Endothelial cell of umbilical vein (primary cell): ENCODE results near the gene VTA1. TPM values are rescaled to one million over a fixed set of nuclear protein-coding genes. Genes with fewer than 3 reads are reported as not detected.

Source experiments
- BruUV-seq: library from RNA; stranded (reverse); fragments of 400-500 nt; replicated peaks from 2 replicates; lab custom pipeline; 2021; lab: Mats Ljungman, UMichigan
- CTCF ChIA-PET: fragments of 300-600, 350-600 bp; sonication (Branson Sonifier 250); formaldehyde crosslinking; loops from one replicate; lab custom pipeline; 2021; ENCODE audit warnings: antibody characterized with exemption, inconsistent platforms; lab: Charles Lee
- POLR2A ChIA-PET: fragments of 300-600, 350-600 bp; sonication (Branson Sonifier 250); formaldehyde crosslinking; loops from one replicate; lab custom pipeline; 2021; ENCODE audit warnings: antibody characterized with exemption, inconsistent platforms; lab: Charles Lee
- DNase-seq: peaks from one replicate; pipeline ENCODE4 v3.0.0-alpha.2; 2011; ENCODE audit warnings: low read depth, low spot score
- FAIRE-seq: peaks from 2 replicates; lab custom pipeline; 2011; peaks lifted over from hg19 to GRCh38; lab: Jason Lieb, UNC
- H2AFZ ChIP-seq: 2 replicates; pipeline ENCODE4 v1.6.0; 2012; ENCODE audit warnings: low read depth, low read length, control low read depth, inconsistent platforms
- H3K27ac ChIP-seq: 2 replicates; pipeline ENCODE4 v1.5.1; 2011; ENCODE audit warnings: low read depth, mild to moderate bottlenecking, control low read depth, low read length, moderate library complexity; ENCODE audit not compliant: insufficient read depth
- H3K27me3 ChIP-seq, 2 experiments: 2 replicates each; pipeline versions ENCODE4 v1.6.0 to v1.6.1; 2011; ENCODE audit warnings: low read length in 2 of 2, mixed read lengths in 1 of 2; ENCODE audit not compliant: control insufficient read depth in 2 of 2, insufficient read depth in 2 of 2
- H3K36me3 ChIP-seq, 2 experiments: 2 replicates in 1 of 2; 3 replicates in 1 of 2; pipeline ENCODE4 v1.5.1; 2011; ENCODE audit warnings: low read length in 2 of 2, mild to moderate bottlenecking in 1 of 2, moderate library complexity in 1 of 2; ENCODE audit not compliant: control insufficient read depth in 2 of 2, insufficient read depth in 2 of 2; ENCODE audit errors: extremely low read depth in 1 of 2
- H3K4me1 ChIP-seq: 3 replicates; pipeline ENCODE4 v1.5.1; 2011; ENCODE audit warnings: mild to moderate bottlenecking, low read length; ENCODE audit not compliant: control insufficient read depth, insufficient read depth; ENCODE audit errors: extremely low read depth
- H3K4me2 ChIP-seq: 2 replicates; pipeline ENCODE4 v1.6.1; 2011; ENCODE audit warnings: low read length, control low read depth, mixed read lengths; ENCODE audit not compliant: insufficient read depth
- H3K4me3 ChIP-seq, 3 experiments: fragments of 200-600 bp in 1 of 3; sonication (generic), shearing (Covaris generic) in 1 of 3; replicated peaks in 1 of 3; 2 replicates each; pipeline ENCODE4 v1.5.1; 2011 to 2016; ENCODE audit warnings: control low read depth in 3 of 3, low read length in 3 of 3, mild to moderate bottlenecking in 2 of 3, inconsistent platforms in 1 of 3, low read depth in 1 of 3, moderate library complexity in 1 of 3; ENCODE audit not compliant: insufficient read depth in 1 of 3
- H3K79me2 ChIP-seq: 2 replicates; pipeline ENCODE4 v1.6.0; 2012; ENCODE audit warnings: low read length, inconsistent platforms; ENCODE audit not compliant: control insufficient read depth, insufficient read depth
- H3K9ac ChIP-seq: replicated peaks from 2 replicates; pipeline ENCODE3; 2011; ENCODE audit warnings: low read length, control low read depth; ENCODE audit not compliant: insufficient read depth; ENCODE audit errors: extremely low read depth
- H3K9me1 ChIP-seq: replicated peaks from 3 replicates; pipeline ENCODE4 v1.6.0; 2011; ENCODE audit warnings: mild to moderate bottlenecking, low read length; ENCODE audit not compliant: control insufficient read depth, insufficient read depth; ENCODE audit errors: extremely low read depth
- H3K9me3 ChIP-seq: replicated peaks from 2 replicates; pipeline ENCODE4 v1.5.1; 2012; ENCODE audit warnings: low read length, inconsistent platforms; ENCODE audit not compliant: control insufficient read depth, insufficient read depth
- H4K20me1 ChIP-seq: replicated peaks from 2 replicates; pipeline ENCODE3; 2011; ENCODE audit warnings: mild to moderate bottlenecking, low read length; ENCODE audit not compliant: control insufficient read depth, insufficient read depth; ENCODE audit errors: extremely low read depth
- CTCF ChIP-seq, 2 donors: IDR thresholded peaks; 1 replicate in 1 of 2; 2 replicates in 1 of 2; pipeline ENCODE4 v1.5.1; 2011; ENCODE audit warnings: low read length in 2 of 2, mild to moderate bottlenecking in 2 of 2, moderate library complexity in 2 of 2, control low read depth in 1 of 2, inconsistent platforms in 1 of 2, low read depth in 1 of 2; ENCODE audit not compliant: insufficient read depth in 1 of 2; ENCODE audit errors: extremely low read depth in 1 of 2
- EZH2 ChIP-seq: IDR thresholded peaks from 2 replicates; pipeline ENCODE4 v1.6.1; 2012; ENCODE audit warnings: borderline replicate concordance, low read depth, mild to moderate bottlenecking, moderate library complexity, low read length, inconsistent platforms; ENCODE audit not compliant: severe bottlenecking
- FOS ChIP-seq: IDR thresholded peaks from 2 replicates; pipeline ENCODE4 v1.6.1; 2011; ENCODE audit warnings: mild to moderate bottlenecking, low read length, moderate library complexity, borderline replicate concordance; ENCODE audit not compliant: insufficient read depth
- GATA2 ChIP-seq: IDR thresholded peaks from 2 replicates; pipeline ENCODE4 v1.7.0; 2011; ENCODE audit warnings: low read depth, mild to moderate bottlenecking, moderate library complexity, mixed read lengths, low read length; ENCODE audit not compliant: insufficient read length, insufficient read depth
- JUN ChIP-seq: IDR thresholded peaks from 2 replicates; pipeline ENCODE4 v1.6.1; 2011; ENCODE audit warnings: borderline replicate concordance, low read depth; ENCODE audit not compliant: insufficient read length, insufficient read depth
- MAX ChIP-seq: IDR thresholded peaks from 2 replicates; pipeline ENCODE4 v1.6.1; 2011; ENCODE audit not compliant: insufficient read depth, insufficient read length
- MYC ChIP-seq: IDR thresholded peaks from one replicate; pipeline ENCODE4 v1.6.1; 2011; ENCODE audit warnings: mild to moderate bottlenecking, low read depth, low read length
- POLR2A ChIP-seq: IDR thresholded peaks from 2 replicates; pipeline ENCODE4 v1.6.1; 2012; ENCODE audit warnings: low read depth, mild to moderate bottlenecking, control low read depth, low read length
- POLR2AphosphoS5 ChIP-seq: IDR thresholded peaks from 2 replicates; pipeline ENCODE4 v1.6.1; 2012; ENCODE audit warnings: low read depth, mild to moderate bottlenecking, control low read depth, low read length, moderate library complexity; ENCODE audit not compliant: insufficient read depth
- dilution Hi-C: fragments of 300-500 bp; cut with MboI; formaldehyde crosslinking; loops from one replicate; pipeline ENCODE4 v1.15.0; 2019; ENCODE audit warnings: low sequenced_read_pairs; ENCODE audit not compliant: extremely low pct_ligation_motif_present
- intact Hi-C: fragments of 100-400 bp; cut with micrococcal nuclease; formaldehyde crosslinking; loops from one replicate; pipeline ENCODE4 v1.10.0; 2022
- polyA plus RNA-seq, 4 experiments: library from polyadenylated mRNA; depleted of rRNA in 3 of 4; stranded (reverse) in 3 of 4; unstranded in 1 of 4; fragments of >200 nt; gene quantifications; 2 replicates each; pipeline versions ENCODE4 v1.2.1 to v1.2.3, GENCODE V29; 2011 to 2012; ENCODE audit warnings: missing spikeins in 1 of 4
- total RNA-seq: library from RNA; stranded (reverse); gene quantifications from 2 replicates; pipeline ENCODE4 v1.2.3, GENCODE V29; 2021

VTA1 gene
- total and polyA plus RNA-seq, 2 donors (not counting 3 experiments of a cell fraction or from before 2014, with no cell fraction given) = 39.0 to 40.9 TPM

GRCh38 chr6:142132625-142133024 is 14.4 kb upstream of the VTA1 start, which contains the start of gene GJE1:
Gene GJE1 (plus strand): TSS chr6:142132925. CDS start chr6:142133159, 234 bp downstream.
- H3K9me3 ChIP-seq = no peaks in the 10 kb centered on the region
- TF ChIP-seq JUN (no peak), MAX (no peak), FOS (no peak), POLR2AphosphoS5 (no peak), POLR2A (no peak), EZH2 (no peak), MYC (no peak), CTCF (IDR thresholded peaks at IDR 0.05; ENCODE audit: extremely low read depth in 1 of 2, insufficient read depth in 1 of 2, low read depth in 1 of 2, low read length in 2 of 2) (no peak), GATA2 (no peak)
- H3K9me1 ChIP-seq = no peaks in the 10 kb centered on the region
- no peak for FAIRE-seq
- H3K27ac ChIP-seq = no peak within 1 kb of the TSS
- dilution Hi-C loops = no loop called here
- no peaks in the 10 kb centered on the region for H4K20me1 ChIP-seq
- ChIA-PET CTCF (no interaction called here), POLR2A (no interaction called here)
- no peak for DNase-seq
- no peaks in the 10 kb centered on the region for H3K79me2 ChIP-seq
- no peak within 1 kb of the TSS for H2AFZ ChIP-seq
- BruUV-seq = no TSS peak
- peaks cover 1 to 7% of the 10 kb centered on the region in 2 experiments for H3K27me3 ChIP-seq
- no peaks in the 10 kb centered on the region for H3K36me3 ChIP-seq
- intact Hi-C loops = no loop called here
- no peaks in the 10 kb centered on the region for H3K4me1 ChIP-seq
- H3K9ac ChIP-seq = no peak within 1 kb of the TSS
- no peak within 1 kb of the TSS for H3K4me2 ChIP-seq
- no peak within 1 kb of the TSS for H3K4me3 ChIP-seq
